Measurements from ENCODE around the gene KLHL3.

The KLHL3 gene

GRCh38 chr5:137611011-137611580, 124.8 kb downstream of the KLHL3 start:
- no peak for DNase-seq (ENCODE audit: low read depth in 3 of 3)

- no peak for DNase-seq (ENCODE audit: low read depth in 3 of 3)
Observed at GRCh38 chr5:137610598-137610997, 125.3 kb downstream of the KLHL3 start.

- DNase-seq (ENCODE audit: low read depth in 3 of 3), result no peak
Observed at GRCh38 chr5:137609127-137609526, 126.8 kb downstream of the KLHL3 start.

GRCh38 chr5:137607771-137608170, 128.1 kb downstream of the KLHL3 start:
- no peak for DNase-seq (ENCODE audit: low read depth in 3 of 3)

- DNase-seq (ENCODE audit: low read depth in 3 of 3), result no peak
Observed at GRCh38 chr5:137606401-137606800, 129.5 kb downstream of the KLHL3 start.

GRCh38 chr5:137605411-137605810, 130.5 kb downstream of the KLHL3 start:
- DNase-seq (ENCODE audit: low read depth in 3 of 3), result no peak

- no peak for DNase-seq (ENCODE audit: low read depth in 3 of 3)
Observed at GRCh38 chr5:137604348-137605095, 131.4 kb downstream of the KLHL3 start.

GRCh38 chr5:137603891-137604290, 132.0 kb downstream of the KLHL3 start:
- DNase-seq (ENCODE audit: low read depth in 3 of 3), result no peak

GRCh38 chr5:137603356-137603755, 132.5 kb downstream of the KLHL3 start:
- DNase-seq (ENCODE audit: low read depth in 3 of 3), result no peak

- no peak for DNase-seq (ENCODE audit: low read depth in 3 of 3)
Observed at GRCh38 chr5:137602721-137603273, 133.1 kb downstream of the KLHL3 start.

- no peak for DNase-seq (ENCODE audit: low read depth in 3 of 3)
Observed at GRCh38 chr5:137600721-137601360, 135.0 kb downstream of the KLHL3 start.

GRCh38 chr5:137599457-137599856, 136.4 kb downstream of the KLHL3 start:
- DNase-seq (ENCODE audit: low read depth in 3 of 3), result no peak

- DNase-seq (ENCODE audit: low read depth in 3 of 3), result no peak
Observed at GRCh38 chr5:137598399-137598798, 137.5 kb downstream of the KLHL3 start.

GRCh38 chr5:137596941-137597340, 138.9 kb downstream of the KLHL3 start:
- no peak for DNase-seq (ENCODE audit: low read depth in 3 of 3)

- no peak for DNase-seq (ENCODE audit: low read depth in 3 of 3)
Observed at GRCh38 chr5:137595396-137596079, 140.4 kb downstream of the KLHL3 start.

- no peak for DNase-seq (ENCODE audit: low read depth in 3 of 3)
Observed at GRCh38 chr5:137594717-137595116, 141.2 kb downstream of the KLHL3 start.

GRCh38 chr5:137592317-137592716, 143.6 kb downstream of the KLHL3 start:
- no peak for DNase-seq (ENCODE audit: low read depth in 3 of 3)

- no peak for DNase-seq (ENCODE audit: low read depth in 3 of 3)
Observed at GRCh38 chr5:137589185-137589584, 146.7 kb downstream of the KLHL3 start.

- DNase-seq (ENCODE audit: low read depth in 3 of 3), result no peak
Observed at GRCh38 chr5:137587919-137588318, 148.0 kb downstream of the KLHL3 start.

GRCh38 chr5:137584262-137584661, 151.6 kb downstream of the KLHL3 start:
- no peak for DNase-seq (ENCODE audit: low read depth in 3 of 3)

- DNase-seq (ENCODE audit: low read depth in 3 of 3), result no peak
Observed at GRCh38 chr5:137583129-137583528, 152.8 kb downstream of the KLHL3 start.

GRCh38 chr5:137582218-137582617, 153.7 kb downstream of the KLHL3 start:
- DNase-seq (ENCODE audit: low read depth in 3 of 3), result no peak

Data from stimulated activated CD4-positive, alpha-beta T cell treated with anti-CD3 and anti-CD28 coated beads, TNF-alpha, amount 100 ng/mL, for 24 hours (primary cell).